GM23248 (cell line): ENCODE results near the gene TLCD3A.

Experiments
- EZH2 ChIP-seq: fragments of 200-600 bp; sonication (generic); IDR thresholded peaks from 2 replicates; pipeline ENCODE4 v1.6.1; 2018; ENCODE audit warnings: antibody characterized with exemption, mild to moderate bottlenecking; ENCODE audit not compliant: insufficient read depth, poor library complexity, severe bottlenecking
- EZH2phosphoT487 ChIP-seq: fragments of 200-600 bp; sonication (generic); IDR thresholded peaks from 2 replicates; pipeline ENCODE4 v1.6.1; 2018; ENCODE audit warnings: antibody characterized with exemption, moderate library complexity, mild to moderate bottlenecking, low read depth; ENCODE audit not compliant: insufficient read depth

DNA sequence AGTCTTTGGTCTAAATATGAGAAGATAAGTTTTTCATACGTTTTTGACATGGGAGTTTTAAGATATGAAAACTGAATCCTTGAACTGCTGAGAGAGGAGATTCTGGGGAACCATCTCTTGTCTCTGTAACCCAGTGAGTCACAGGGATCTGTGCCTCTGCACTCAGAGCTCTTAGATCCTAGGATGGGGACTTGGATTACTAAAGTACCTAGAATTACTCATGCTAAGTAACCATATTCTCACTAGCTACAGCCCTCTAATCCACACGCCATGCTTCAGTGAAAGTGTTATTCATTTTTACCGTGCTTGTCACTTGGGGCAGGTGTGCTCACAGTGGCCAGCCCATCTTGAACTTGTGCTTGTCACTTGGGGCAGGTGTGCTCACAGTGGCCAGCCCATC lies 51.7 kb downstream of the TLCD3A start:
- TF ChIP-seq EZH2phosphoT487 = no peak
- no peak for TF ChIP-seq EZH2
